Measurements from ENCODE around the gene MICAL2. TPM values are rescaled to one million over a fixed set of nuclear protein-coding genes. Genes with fewer than 3 reads are reported as not detected.

MICAL2 gene
- total RNA-seq, 1 donor from 2014 or later = 237 TPM

DNA sequence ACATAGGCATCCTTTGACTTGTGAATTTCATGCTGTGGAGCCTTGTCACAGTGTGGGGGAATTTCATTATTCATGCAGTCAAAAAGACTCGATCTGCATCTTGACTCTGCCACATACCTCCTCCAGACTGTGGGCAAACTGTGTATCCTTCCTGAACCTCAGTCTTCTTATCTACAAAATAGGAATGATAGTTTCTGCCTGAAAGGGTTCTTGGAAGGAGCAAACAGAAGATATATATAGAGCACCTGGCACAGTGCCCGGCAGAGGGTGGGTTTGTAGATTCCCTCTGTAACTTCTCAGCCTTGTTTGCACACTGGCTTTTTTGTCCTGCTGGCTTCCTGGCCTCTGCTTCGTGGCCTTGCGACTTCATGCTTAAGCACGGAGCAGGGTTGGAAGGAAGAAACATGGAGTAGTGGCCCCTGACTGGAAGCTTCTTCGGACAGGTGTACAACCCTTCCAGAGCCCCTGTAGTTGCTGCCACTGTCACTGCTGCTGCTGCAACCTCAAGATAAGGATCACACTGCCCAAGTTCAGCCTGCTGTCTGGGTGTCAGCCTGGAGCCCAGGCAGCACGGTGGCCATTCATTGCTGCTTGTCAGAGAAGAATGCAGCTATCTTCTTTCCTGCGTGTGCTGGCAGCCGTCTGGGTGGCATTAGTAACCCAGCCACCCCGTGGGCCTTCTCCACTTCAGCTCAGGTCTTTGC is 106.4 kb downstream of the MICAL2 start:
- no peaks in the 10 kb centered on the region for H3K27me3 ChIP-seq
- peak overlapping the region; percentile 94 to 98 for H3K27ac ChIP-seq
- peaks cover 25 to 68% of the 10 kb centered on the region in 2 donors for H3K4me1 ChIP-seq
- TF ChIP-seq, protein P1, sequence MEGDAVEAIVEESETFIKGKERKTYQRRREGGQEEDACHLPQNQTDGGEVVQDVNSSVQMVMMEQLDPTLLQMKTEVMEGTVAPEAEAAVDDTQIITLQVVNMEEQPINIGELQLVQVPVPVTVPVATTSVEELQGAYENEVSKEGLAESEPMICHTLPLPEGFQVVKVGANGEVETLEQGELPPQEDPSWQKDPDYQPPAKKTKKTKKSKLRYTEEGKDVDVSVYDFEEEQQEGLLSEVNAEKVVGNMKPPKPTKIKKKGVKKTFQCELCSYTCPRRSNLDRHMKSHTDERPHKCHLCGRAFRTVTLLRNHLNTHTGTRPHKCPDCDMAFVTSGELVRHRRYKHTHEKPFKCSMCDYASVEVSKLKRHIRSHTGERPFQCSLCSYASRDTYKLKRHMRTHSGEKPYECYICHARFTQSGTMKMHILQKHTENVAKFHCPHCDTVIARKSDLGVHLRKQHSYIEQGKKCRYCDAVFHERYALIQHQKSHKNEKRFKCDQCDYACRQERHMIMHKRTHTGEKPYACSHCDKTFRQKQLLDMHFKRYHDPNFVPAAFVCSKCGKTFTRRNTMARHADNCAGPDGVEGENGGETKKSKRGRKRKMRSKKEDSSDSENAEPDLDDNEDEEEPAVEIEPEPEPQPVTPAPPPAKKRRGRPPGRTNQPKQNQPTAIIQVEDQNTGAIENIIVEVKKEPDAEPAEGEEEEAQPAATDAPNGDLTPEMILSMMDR (IDR thresholded peaks at IDR 0.05) = no peak
- intact Hi-C loops (cut with DNase I) = no loop called here
- no peaks in the 10 kb centered on the region for H3K9me3 ChIP-seq
- DNase-seq (ENCODE audit: low spot score in 2 of 2) = no peak
- peaks cover 81 to 83% of the 10 kb centered on the region in 2 donors for H3K36me3 ChIP-seq
- no peak overlapping the region for H3K4me3 ChIP-seq

DNA sequence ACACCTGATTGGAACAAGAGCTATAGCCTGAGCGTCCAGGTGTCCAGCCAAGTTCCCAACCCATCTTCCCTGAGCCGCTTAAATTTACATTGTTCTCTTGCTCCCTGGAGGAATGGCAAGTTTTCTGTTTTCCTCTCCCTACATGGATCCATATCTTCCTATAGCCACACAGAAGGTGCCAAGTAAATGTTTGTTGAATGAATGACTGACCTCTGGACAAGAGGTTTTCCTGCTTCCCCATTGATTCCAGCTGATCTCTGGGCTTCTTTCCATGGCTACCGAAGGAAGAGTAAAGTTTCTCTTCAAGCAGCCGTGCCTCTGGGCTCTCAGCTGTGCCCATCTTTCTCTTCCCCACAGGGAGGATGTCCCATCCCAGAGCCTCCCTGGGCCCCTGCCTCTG is 107.5 kb downstream of the MICAL2 start:
- H3K27me3 ChIP-seq = no peaks in the 10 kb centered on the region
- H3K4me1 ChIP-seq = peaks cover 31 to 78% of the 10 kb centered on the region in 2 donors
- H3K4me3 ChIP-seq = no peak overlapping the region
- no peaks in the 10 kb centered on the region for H3K9me3 ChIP-seq
- intact Hi-C loops (cut with DNase I) = no loop called here
- H3K27ac ChIP-seq = peak overlapping the region; percentile 94 to 98
- H3K36me3 ChIP-seq = peaks cover 82% of the 10 kb centered on the region in 2 donors
- DNase-seq (ENCODE audit: low spot score in 2 of 2) = no peak
- TF ChIP-seq, protein P1 (IDR thresholded peaks at IDR 0.05) = no peak

DNA sequence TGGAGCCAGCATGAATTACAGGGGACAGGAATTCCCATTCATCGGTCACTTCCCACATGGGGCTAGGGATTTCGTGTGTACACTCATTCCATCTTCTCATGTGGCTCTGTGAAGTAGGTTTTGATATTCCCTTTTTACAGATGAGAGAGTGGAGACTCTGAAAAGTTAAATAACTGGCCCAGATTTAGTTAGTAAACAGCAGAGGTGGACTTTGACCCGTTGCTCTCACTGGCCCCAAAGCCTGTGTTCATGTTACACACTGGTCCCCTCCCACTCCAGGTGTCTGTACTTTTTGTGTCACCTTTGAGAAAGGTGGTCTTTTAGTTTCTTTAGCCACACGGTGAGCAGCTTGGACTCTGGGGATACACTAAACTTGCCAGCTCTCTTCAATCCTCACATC is 108.5 kb downstream of the MICAL2 start:
- H3K9me3 ChIP-seq = no peaks in the 10 kb centered on the region
- H3K4me3 ChIP-seq = no peak overlapping the region
- peaks cover 82% of the 10 kb centered on the region in 2 donors for H3K36me3 ChIP-seq
- intact Hi-C loops (cut with DNase I) = no loop called here
- peak overlapping the region; percentile 94 to 98 for H3K27ac ChIP-seq
- TF ChIP-seq, protein P1 (IDR thresholded peaks at IDR 0.05) = no peak
- no peaks in the 10 kb centered on the region for H3K27me3 ChIP-seq
- H3K4me1 ChIP-seq = peaks cover 31 to 79% of the 10 kb centered on the region in 2 donors
- no peak for DNase-seq (ENCODE audit: low spot score in 2 of 2)

DNA sequence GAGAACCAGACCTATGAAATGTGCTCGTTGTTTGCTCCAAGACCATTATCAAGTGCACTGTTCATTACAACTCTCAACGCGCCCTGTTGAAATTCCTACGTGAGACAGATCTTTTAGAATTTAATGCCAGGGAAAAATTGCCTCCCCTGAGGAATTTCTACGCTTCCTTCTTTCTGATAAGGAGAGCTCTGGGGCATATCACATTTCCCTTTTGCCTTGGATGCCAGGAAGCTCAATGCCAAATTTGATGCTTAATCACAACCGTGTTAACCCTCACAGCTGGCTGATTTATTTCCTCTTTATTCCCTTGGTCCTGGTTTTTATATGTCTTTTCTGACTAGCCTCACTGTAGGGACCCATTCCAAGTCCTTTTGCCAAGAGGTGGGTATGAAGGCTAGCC is 109.4 kb downstream of the MICAL2 start:
- intact Hi-C loops (cut with DNase I) = no loop called here
- Histone ChIP-seq H3K9me3 (no peaks in the 10 kb centered on the region), H3K27me3 (no peaks in the 10 kb centered on the region)

DNA sequence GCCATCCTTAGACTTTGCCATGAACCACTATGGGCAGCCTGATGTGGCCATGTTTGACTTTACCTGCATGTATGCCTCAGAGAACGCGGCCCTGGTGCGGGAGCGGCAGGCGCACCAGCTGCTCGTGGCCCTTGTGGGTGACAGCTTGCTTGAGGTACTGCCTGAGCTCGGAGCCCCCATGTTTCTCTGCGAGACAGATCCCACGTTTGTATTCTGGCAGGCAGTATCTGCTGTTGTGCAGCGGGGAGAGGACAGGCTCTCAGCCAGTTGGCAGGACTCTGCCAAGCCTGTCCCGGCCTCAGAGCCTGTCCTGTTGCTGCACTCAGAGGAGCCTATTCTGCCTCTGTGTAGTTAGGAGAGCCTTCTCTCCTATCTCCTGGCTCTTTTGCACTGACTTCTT is 109.9 kb downstream of the MICAL2 start:
- peak in 1 of 2 donors; percentile 85 for DNase-seq (ENCODE audit: low spot score in 2 of 2)
- Histone ChIP-seq H3K4me3 (no peak overlapping the region), H3K27ac (peak overlapping the region; percentile 94 to 98), H3K36me3 (peaks cover 82% of the 10 kb centered on the region in 2 donors), H3K27me3 (no peaks in the 10 kb centered on the region), H3K4me1 (peaks cover 37 to 79% of the 10 kb centered on the region in 2 donors), H3K9me3 (no peaks in the 10 kb centered on the region)
- TF ChIP-seq, protein P1 (IDR thresholded peaks at IDR 0.05) = no peak
- intact Hi-C loops (cut with DNase I) = no loop called here

More for the DNA sequence above, 109.4 kb downstream of the MICAL2 start:
- Histone ChIP-seq H3K27ac (peak overlapping the region; percentile 94 to 98), H3K4me1 (peaks cover 37 to 80% of the 10 kb centered on the region in 2 donors), H3K4me3 (no peak overlapping the region), H3K36me3 (peaks cover 82% of the 10 kb centered on the region in 2 donors)
- TF ChIP-seq, protein P1 (IDR thresholded peaks at IDR 0.05) = no peak
- no peak for DNase-seq (ENCODE audit: low spot score in 2 of 2)

Data from ascending aorta (tissue), 2 donors.